ENCODE data around the gene CYTH2.
"Not testable (repeated sequence)": the region's sequence is repeated elsewhere in the genome, so short reads cannot be mapped to it uniquely, and the experiment has no call there.

CYTH2 gene

GRCh38 chr19:48484247-48484893, 15.2 kb downstream of the CYTH2 start:
- no peak overlapping the region for H3K27ac ChIP-seq (ENCODE audit: insufficient read depth, low read length, poor library complexity, severe bottlenecking)
- no peaks in the 10 kb centered on the region for H3K9me3 ChIP-seq (ENCODE audit: control insufficient read depth, low read length)
- DNase-seq = no peak
- no peak overlapping the region for H3K4me3 ChIP-seq (ENCODE audit: insufficient read depth, low read depth, low read length, poor library complexity, severe bottlenecking)
- H3K27me3 ChIP-seq (replicated peaks; ENCODE audit: control insufficient read depth, insufficient read depth, low read length, poor library complexity, severe bottlenecking) = no peaks in the 10 kb centered on the region
- H3K4me1 ChIP-seq (ENCODE audit: control insufficient read depth, insufficient read depth, low read length, poor library complexity, severe bottlenecking) = peaks cover 11% of the 10 kb centered on the region
- no peaks in the 10 kb centered on the region for H3K36me3 ChIP-seq (ENCODE audit: control insufficient read depth, insufficient read depth, low read length)

- DNase-seq = no peak
- Histone ChIP-seq H3K4me3 (ENCODE audit: insufficient read depth, low read depth, low read length, poor library complexity, severe bottlenecking) (no peak overlapping the region), H3K27ac (ENCODE audit: insufficient read depth, low read length, poor library complexity, severe bottlenecking) (no peak overlapping the region), H3K4me1 (ENCODE audit: control insufficient read depth, insufficient read depth, low read length, poor library complexity, severe bottlenecking) (peaks cover 10% of the 10 kb centered on the region), H3K9me3 (ENCODE audit: control insufficient read depth, low read length) (no peaks in the 10 kb centered on the region), H3K27me3 (replicated peaks; ENCODE audit: control insufficient read depth, insufficient read depth, low read length, poor library complexity, severe bottlenecking) (no peaks in the 10 kb centered on the region), H3K36me3 (ENCODE audit: control insufficient read depth, insufficient read depth, low read length) (no peaks in the 10 kb centered on the region)
Measured at GRCh38 chr19:48484931-48485612, 15.9 kb downstream of the CYTH2 start.

GRCh38 chr19:48486706-48487105, 17.5 kb downstream of the CYTH2 start:
- not testable (repeated sequence) for H3K9me3 ChIP-seq (ENCODE audit: control insufficient read depth, low read length); DNase-seq; H3K36me3 ChIP-seq (ENCODE audit: control insufficient read depth, insufficient read depth, low read length); H3K4me3 ChIP-seq (ENCODE audit: insufficient read depth, low read depth, low read length, poor library complexity, severe bottlenecking); H3K27ac ChIP-seq (ENCODE audit: insufficient read depth, low read length, poor library complexity, severe bottlenecking); H3K27me3 ChIP-seq (replicated peaks; ENCODE audit: control insufficient read depth, insufficient read depth, low read length, poor library complexity, severe bottlenecking)
- H3K4me1 ChIP-seq (ENCODE audit: control insufficient read depth, insufficient read depth, low read length, poor library complexity, severe bottlenecking) = peaks cover 11% of the 10 kb centered on the region

GRCh38 chr19:48487544-48487943, 18.4 kb downstream of the CYTH2 start:
- DNase-seq = no peak
- Histone ChIP-seq H3K27ac (ENCODE audit: insufficient read depth, low read length, poor library complexity, severe bottlenecking) (no peak overlapping the region), H3K9me3 (ENCODE audit: control insufficient read depth, low read length) (no peaks in the 10 kb centered on the region), H3K4me3 (ENCODE audit: insufficient read depth, low read depth, low read length, poor library complexity, severe bottlenecking) (no peak overlapping the region), H3K4me1 (ENCODE audit: control insufficient read depth, insufficient read depth, low read length, poor library complexity, severe bottlenecking) (peaks cover 18% of the 10 kb centered on the region), H3K36me3 (ENCODE audit: control insufficient read depth, insufficient read depth, low read length) (no peaks in the 10 kb centered on the region), H3K27me3 (replicated peaks; ENCODE audit: control insufficient read depth, insufficient read depth, low read length, poor library complexity, severe bottlenecking) (peaks cover 3% of the 10 kb centered on the region)

GRCh38 chr19:48487948-48488347, 18.8 kb downstream of the CYTH2 start:
- no peaks in the 10 kb centered on the region for H3K9me3 ChIP-seq (ENCODE audit: control insufficient read depth, low read length)
- H3K4me3 ChIP-seq (ENCODE audit: insufficient read depth, low read depth, low read length, poor library complexity, severe bottlenecking) = no peak overlapping the region
- peaks cover 3% of the 10 kb centered on the region for H3K27me3 ChIP-seq (replicated peaks; ENCODE audit: control insufficient read depth, insufficient read depth, low read length, poor library complexity, severe bottlenecking)
- no peaks in the 10 kb centered on the region for H3K36me3 ChIP-seq (ENCODE audit: control insufficient read depth, insufficient read depth, low read length)
- no peak for DNase-seq
- no peak overlapping the region for H3K27ac ChIP-seq (ENCODE audit: insufficient read depth, low read length, poor library complexity, severe bottlenecking)
- H3K4me1 ChIP-seq (ENCODE audit: control insufficient read depth, insufficient read depth, low read length, poor library complexity, severe bottlenecking) = peaks cover 20% of the 10 kb centered on the region

GRCh38 chr19:48488478-48488877, 19.3 kb downstream of the CYTH2 start:
- peaks cover 21% of the 10 kb centered on the region for H3K4me1 ChIP-seq (ENCODE audit: control insufficient read depth, insufficient read depth, low read length, poor library complexity, severe bottlenecking)
- H3K4me3 ChIP-seq (ENCODE audit: insufficient read depth, low read depth, low read length, poor library complexity, severe bottlenecking); H3K27ac ChIP-seq (ENCODE audit: insufficient read depth, low read length, poor library complexity, severe bottlenecking); H3K9me3 ChIP-seq (ENCODE audit: control insufficient read depth, low read length); H3K36me3 ChIP-seq (ENCODE audit: control insufficient read depth, insufficient read depth, low read length); H3K27me3 ChIP-seq (replicated peaks; ENCODE audit: control insufficient read depth, insufficient read depth, low read length, poor library complexity, severe bottlenecking); DNase-seq: not testable (repeated sequence)

GRCh38 chr19:48489608-48490216, 20.5 kb downstream of the CYTH2 start:
- Histone ChIP-seq H3K27me3 (replicated peaks; ENCODE audit: control insufficient read depth, insufficient read depth, low read length, poor library complexity, severe bottlenecking) (peaks cover 5% of the 10 kb centered on the region), H3K36me3 (ENCODE audit: control insufficient read depth, insufficient read depth, low read length) (no peaks in the 10 kb centered on the region), H3K9me3 (ENCODE audit: control insufficient read depth, low read length) (no peaks in the 10 kb centered on the region), H3K4me1 (ENCODE audit: control insufficient read depth, insufficient read depth, low read length, poor library complexity, severe bottlenecking) (peaks cover 26% of the 10 kb centered on the region), H3K27ac (ENCODE audit: insufficient read depth, low read length, poor library complexity, severe bottlenecking) (no peak overlapping the region), H3K4me3 (ENCODE audit: insufficient read depth, low read depth, low read length, poor library complexity, severe bottlenecking) (no peak overlapping the region)
- DNase-seq = peak; percentile 60 to 66 (median 60)

- Histone ChIP-seq H3K27me3 (replicated peaks; ENCODE audit: control insufficient read depth, insufficient read depth, low read length, poor library complexity, severe bottlenecking) (peaks cover 5% of the 10 kb centered on the region), H3K27ac (ENCODE audit: insufficient read depth, low read length, poor library complexity, severe bottlenecking) (no peak overlapping the region), H3K4me1 (ENCODE audit: control insufficient read depth, insufficient read depth, low read length, poor library complexity, severe bottlenecking) (peaks cover 26% of the 10 kb centered on the region), H3K36me3 (ENCODE audit: control insufficient read depth, insufficient read depth, low read length) (no peaks in the 10 kb centered on the region), H3K9me3 (ENCODE audit: control insufficient read depth, low read length) (no peaks in the 10 kb centered on the region), H3K4me3 (ENCODE audit: insufficient read depth, low read depth, low read length, poor library complexity, severe bottlenecking) (no peak overlapping the region)
- DNase-seq = peak; percentile 49 to 60 (median 51)
Measured at GRCh38 chr19:48490981-48491792, 22.0 kb downstream of the CYTH2 start.

GRCh38 chr19:48491793-48492123, 22.6 kb downstream of the CYTH2 start:
- DNase-seq = no peak
- H3K36me3 ChIP-seq (ENCODE audit: control insufficient read depth, insufficient read depth, low read length) = no peaks in the 10 kb centered on the region
- H3K4me1 ChIP-seq (ENCODE audit: control insufficient read depth, insufficient read depth, low read length, poor library complexity, severe bottlenecking) = peaks cover 26% of the 10 kb centered on the region
- H3K9me3 ChIP-seq (ENCODE audit: control insufficient read depth, low read length) = no peaks in the 10 kb centered on the region
- H3K27ac ChIP-seq (ENCODE audit: insufficient read depth, low read length, poor library complexity, severe bottlenecking) = no peak overlapping the region
- no peak overlapping the region for H3K4me3 ChIP-seq (ENCODE audit: insufficient read depth, low read depth, low read length, poor library complexity, severe bottlenecking)
- peaks cover 7% of the 10 kb centered on the region for H3K27me3 ChIP-seq (replicated peaks; ENCODE audit: control insufficient read depth, insufficient read depth, low read length, poor library complexity, severe bottlenecking)
